AG08395 (cell line): ENCODE measurements around the gene COBL.

Experiments
- DNase-seq: peaks from one replicate; pipeline ENCODE4 v3.0.0; 2012; ENCODE audit warnings: mixed read lengths, low spot score

Gene COBL

DNA sequence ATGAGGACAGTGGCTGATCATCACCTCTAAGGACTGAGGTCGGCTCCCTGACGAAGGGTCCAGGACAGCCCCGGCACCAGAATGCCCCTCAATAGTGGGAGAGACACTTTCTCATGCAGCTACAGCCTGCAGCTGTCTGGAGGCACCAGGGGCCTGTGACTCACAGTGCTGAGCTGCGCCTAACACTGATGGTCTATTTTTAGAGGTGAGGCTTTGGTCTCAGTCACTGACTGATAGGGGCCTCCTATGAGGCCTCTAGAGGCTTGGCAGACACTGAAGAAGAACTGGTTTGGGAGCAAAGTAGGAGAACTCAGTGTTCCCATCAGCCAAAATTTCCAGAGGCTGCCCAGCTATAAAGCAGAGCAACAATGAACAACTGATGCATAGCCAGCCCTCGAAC, 130.1 kb downstream of the COBL start:
- DNase-seq = no peak

- DNase-seq = no peak
Observed at GRCh38 chr7:51182636-51183166, 133.9 kb downstream of the COBL start.

- DNase-seq = no peak
Observed at GRCh38 chr7:51180092-51180491, 136.5 kb downstream of the COBL start.

GRCh38 chr7:51175992-51176388, 140.6 kb downstream of the COBL start:
- DNase-seq = no peak

- DNase-seq = no peak
Observed at GRCh38 chr7:51175316-51175991, 141.2 kb downstream of the COBL start.

DNA sequence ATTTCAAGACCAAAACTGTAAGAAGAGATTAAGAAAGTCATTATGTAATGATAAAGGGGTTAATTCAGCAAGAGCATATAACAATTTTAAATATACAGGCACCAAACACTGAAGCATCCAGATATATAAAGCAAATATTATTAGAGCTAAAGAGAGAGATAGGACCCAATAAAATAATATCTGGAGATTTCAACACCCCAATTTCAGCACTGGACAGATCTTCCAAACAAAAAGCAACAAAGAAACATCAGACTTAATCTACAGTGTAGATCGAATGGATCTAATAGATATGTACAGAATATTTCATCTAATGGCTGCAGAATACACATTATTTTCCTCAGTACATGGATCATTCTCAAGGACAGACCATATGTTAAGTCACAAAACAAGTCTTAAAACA, 151.3 kb downstream of the COBL start:
- DNase-seq = no peak

DNA sequence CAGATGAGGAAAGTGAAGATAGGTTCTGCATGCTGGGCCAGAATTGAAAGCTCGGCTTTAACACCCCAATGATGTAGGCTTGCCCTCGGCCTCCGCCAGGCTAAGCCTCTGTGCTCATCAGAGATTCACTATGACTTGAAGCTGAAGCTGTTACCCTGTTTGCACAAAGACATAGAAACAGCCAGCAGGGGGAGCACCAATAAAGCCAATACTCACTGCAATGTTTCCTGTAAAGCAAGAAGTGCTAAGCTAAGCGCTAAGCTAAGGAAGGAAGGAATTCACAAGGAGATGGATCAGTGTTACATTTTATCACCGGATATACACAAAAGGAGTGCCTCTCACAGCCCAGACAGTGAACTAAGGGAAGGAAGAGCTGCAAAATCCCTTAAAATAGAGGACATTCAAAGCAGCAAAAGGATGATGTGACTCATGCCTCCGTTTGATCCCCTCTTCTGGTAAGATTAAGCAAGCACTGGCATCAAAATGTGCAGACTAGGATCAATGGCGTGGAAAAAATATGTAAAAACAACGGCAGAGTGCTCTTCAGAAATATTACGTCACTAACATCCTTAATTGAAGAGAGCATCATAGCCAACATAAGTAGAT, 153.8 kb downstream of the COBL start:
- DNase-seq = peak; percentile 60

DNA sequence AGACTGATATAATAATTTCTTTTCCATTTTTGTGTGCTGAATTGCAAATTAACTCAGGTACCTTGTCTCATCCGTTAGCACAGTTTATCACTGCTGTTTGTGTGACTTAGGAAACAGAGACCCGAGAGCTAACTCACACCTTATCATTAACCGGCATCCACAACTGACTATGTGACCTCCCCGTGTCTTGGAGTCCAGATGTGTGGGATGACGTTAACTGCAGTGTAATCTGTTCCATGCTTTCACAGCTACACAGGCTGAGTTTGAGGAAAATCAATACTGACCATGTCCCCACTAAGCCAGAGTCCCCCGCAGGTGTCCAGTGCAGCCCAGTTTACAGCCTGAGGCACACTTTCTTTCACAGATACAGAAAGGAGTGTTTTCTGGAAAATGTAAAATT, 154.7 kb downstream of the COBL start:
- DNase-seq = no peak

DNA sequence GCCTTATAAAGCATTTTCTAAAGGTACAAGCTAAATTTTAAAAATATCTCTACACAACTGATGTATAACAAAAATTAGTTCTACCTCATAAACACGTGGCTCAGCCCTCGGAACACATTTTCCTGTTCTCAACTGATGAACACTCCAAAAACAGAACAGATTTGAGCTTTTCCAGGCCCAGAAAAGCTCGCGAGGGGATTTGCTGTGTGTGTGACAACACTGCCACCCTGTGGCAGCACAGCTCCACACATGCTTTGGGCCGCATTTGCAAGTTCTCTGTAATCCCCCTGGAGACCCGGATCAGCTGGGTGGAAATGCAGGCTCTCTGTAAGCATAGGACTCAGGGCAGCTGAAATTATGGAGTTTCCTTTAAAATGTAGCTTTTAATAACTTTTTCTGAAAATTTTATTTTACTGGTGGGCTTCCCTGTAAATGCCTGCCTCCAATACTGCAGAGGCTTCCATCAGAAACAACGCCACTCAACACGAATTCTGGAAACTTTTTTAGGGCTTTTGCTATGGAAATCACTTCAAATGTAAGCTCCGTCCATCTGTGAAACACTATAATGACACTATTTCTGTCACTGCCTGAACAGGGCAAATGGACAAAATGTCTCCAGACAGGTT, 155.5 kb downstream of the COBL start:
- peak; percentile 63 for DNase-seq

GRCh38 chr7:51160411-51160810, 156.2 kb downstream of the COBL start:
- DNase-seq = no peak

DNA sequence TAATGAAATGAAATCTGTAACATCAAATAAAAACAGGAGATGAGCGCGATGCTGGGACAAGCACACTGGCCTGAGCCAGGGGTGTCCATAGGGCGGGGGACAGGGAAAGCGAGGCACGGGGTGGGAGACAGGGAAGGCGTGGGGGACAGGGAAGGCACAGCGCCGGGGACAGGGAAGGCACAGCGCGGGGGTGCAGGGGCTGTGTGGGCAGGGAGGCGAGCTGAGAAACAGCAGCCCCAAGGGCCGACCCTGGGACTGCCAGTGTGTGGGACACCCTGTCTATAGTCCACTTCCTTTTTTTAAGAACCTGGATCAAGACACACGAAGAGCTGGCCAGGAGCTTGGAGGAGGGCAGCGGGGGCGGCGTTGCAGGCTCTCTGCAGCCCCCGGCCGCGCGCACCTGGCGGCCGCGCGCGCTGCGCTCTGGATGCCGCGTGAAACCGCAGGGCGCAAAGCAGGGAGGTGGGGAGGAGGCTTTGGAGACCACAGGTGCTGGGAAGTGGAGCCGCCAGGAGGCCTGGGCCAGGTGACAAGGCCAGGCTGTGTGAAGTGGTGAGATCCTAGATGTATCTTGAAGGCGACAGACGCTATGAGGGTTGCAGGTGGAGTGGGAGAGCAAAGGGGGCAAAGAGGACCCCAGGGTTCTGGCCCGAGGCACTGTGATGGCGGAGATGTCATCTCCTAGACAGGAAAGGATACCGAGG, 157.7 kb downstream of the COBL start:
- no peak for DNase-seq

- no peak for DNase-seq
Observed at GRCh38 chr7:51158211-51158610, 158.4 kb downstream of the COBL start.

- no peak for DNase-seq
Observed at GRCh38 chr7:51154201-51154600, 162.4 kb downstream of the COBL start.

- DNase-seq = no peak
Observed at GRCh38 chr7:51152706-51153200, 163.9 kb downstream of the COBL start.

DNA sequence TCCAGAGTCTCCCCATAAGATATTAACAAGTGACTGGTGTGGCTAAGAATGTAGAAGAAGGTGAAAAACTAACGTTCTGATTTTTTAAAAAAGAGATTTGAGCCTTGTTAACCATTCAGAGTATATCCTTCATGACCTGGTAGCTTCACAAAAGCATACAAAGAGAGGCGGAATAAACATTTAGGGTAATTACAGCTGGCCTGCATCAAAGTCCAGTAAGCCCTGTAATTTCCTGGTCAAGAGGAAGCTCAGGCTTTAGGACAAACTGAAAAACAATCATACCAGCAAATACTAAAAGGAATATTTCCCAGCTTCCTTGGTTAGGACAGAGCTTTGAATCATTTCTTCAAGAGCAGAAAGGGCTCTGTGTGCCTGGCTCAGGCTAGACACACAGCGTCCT, 165.2 kb downstream of the COBL start:
- no peak for DNase-seq

DNA sequence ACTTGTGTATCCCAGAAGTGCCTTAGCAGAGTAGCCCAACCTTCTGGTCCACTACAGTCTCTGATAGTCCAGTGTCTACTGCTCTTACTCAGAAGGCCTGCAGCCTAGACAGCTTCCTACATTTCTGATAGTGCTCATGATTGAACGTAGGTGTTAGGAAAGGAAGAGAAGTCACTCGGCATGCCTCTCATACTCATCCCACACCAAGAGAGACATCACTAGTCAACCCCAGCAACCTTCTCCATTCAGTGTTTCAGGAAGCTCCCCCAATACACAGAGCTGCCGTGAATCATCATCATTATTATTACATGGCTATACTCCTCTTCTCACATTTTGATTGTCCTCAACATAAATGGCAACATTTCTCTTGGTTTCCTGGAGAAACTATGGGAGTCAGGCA, 166.4 kb downstream of the COBL start:
- DNase-seq = no peak

GRCh38 chr7:51148216-51148615, 168.4 kb downstream of the COBL start:
- DNase-seq = no peak

DNA sequence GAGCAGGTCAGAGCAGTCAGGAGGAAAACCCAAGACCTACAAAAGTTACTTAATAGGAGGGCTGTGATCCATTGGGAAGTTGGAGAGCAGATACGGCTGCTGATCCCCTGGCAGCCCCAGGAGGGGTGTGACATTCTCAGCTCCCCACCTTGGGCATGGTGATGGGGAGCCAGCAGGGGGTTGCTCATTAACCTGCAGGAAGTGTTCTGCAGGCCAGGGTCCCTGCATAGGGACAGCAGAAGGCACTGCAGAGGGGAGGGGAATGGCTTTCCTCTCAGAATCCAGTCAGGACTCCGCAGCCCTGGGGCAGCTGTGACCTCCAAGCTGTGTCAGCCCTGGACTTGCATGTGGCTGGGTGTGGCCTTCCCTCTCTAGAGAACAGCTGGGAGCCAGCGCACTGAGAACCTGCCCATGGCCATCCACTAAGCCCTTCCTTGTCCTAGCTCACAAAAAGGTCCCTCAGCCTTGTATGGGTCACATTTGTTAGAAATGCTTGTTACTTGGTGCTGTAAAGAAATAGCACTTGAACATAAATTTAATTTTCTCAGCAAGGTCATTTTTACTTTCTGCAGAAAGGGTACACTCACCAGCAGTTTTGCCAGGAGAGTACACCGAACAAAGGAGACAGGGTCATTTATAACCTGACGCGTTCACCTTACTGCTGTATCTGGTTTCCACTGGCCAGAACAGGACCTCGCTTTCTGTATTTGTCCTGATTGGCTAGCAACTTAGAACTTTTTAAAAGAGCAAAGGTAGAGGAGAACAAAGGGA, 169.6 kb downstream of the COBL start:
- no peak for DNase-seq

- DNase-seq = no peak
Observed at GRCh38 chr7:51144178-51144577, 172.4 kb downstream of the COBL start.

DNA sequence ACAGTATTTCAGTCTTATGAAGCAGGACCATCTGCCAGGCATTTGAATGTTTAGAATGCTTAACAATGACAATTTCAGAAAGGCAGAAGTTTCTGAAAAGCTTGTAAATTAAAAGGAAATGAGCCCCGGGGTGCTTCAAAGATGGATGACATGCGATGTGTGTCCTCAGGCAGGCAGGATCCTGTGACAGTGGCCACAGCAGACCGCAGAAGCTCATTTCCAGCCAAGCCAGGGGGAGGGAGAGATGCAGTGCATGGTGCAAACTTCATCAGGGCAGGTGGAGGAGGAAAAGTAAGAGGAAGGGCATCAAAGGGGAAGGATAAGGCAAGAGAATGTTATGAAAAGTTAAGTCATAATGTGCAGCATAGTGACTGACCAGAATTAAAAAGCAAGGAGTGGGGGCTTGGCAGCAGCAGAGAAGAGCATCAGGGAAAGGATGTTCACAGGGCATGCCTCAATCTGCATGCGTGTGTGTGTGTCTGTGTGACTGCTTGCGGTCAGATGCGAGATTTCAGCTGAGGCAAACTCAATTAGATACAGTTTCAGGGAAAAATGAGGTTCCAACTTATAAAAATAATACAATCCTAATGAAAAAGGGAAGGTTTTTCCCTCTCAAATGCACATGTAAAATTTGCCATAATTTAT, 173.7 kb downstream of the COBL start:
- no peak for DNase-seq

GRCh38 chr7:51141451-51142003, 175.1 kb downstream of the COBL start:
- DNase-seq = peak; percentile 61
